WTC11 (cell line): ENCODE measurements around the gene CYB561D2. TPM values are rescaled to one million over a fixed set of nuclear protein-coding genes. Genes with fewer than 3 reads are reported as not detected.

Experiments
- ELF4 ChIP-seq: sonication (generic); formaldehyde crosslinking; IDR thresholded peaks from 2 replicates; pipeline ENCODE4 v1.8.1; 2022; ENCODE audit warnings: low read depth, mild to moderate bottlenecking, moderate library complexity, missing genetic modification reagents
- FOXP1 ChIP-seq: sonication (generic); formaldehyde crosslinking; IDR thresholded peaks from 2 replicates; pipeline ENCODE4 v1.8.0; 2022; ENCODE audit warnings: missing genetic modification reagents, mild to moderate bottlenecking, moderate library complexity, borderline replicate concordance
- GABPB1 ChIP-seq: sonication (generic); formaldehyde crosslinking; IDR thresholded peaks from 2 replicates; pipeline ENCODE4 v1.8.1; 2023; ENCODE audit warnings: mild to moderate bottlenecking, missing genetic modification reagents
- GTF2I ChIP-seq: fragments of 250-450 bp; sonication (Bioruptor Pico); conservative IDR thresholded peaks from 2 replicates; pipeline ENCODE4 v1.4.0; 2021; ENCODE audit warnings: mild to moderate bottlenecking
- HMGA2 ChIP-seq: fragments of 250-450 bp; sonication (Bioruptor Pico); IDR thresholded peaks from 2 replicates; pipeline ENCODE4 v1.4.0; 2021; ENCODE audit warnings: mild to moderate bottlenecking, moderate library complexity
- RELA ChIP-seq: sonication (generic); formaldehyde crosslinking; IDR thresholded peaks from 2 replicates; pipeline ENCODE4 v1.8.1; 2022; ENCODE audit warnings: missing genetic modification reagents, mild to moderate bottlenecking, borderline replicate concordance
- RORB ChIP-seq: fragments of 250-450 bp; sonication (Bioruptor Pico); IDR thresholded peaks from 2 replicates; pipeline ENCODE4 v1.9.0; 2021; ENCODE audit warnings: mild to moderate bottlenecking
- SMAD3 ChIP-seq: sonication (generic); formaldehyde crosslinking; IDR thresholded peaks from 2 replicates; pipeline ENCODE4 v1.8.0; 2022; ENCODE audit warnings: missing genetic modification reagents, mild to moderate bottlenecking, borderline replicate concordance
- SMAD4 ChIP-seq: sonication (generic); formaldehyde crosslinking; IDR thresholded peaks from 2 replicates; pipeline ENCODE4 v1.8.0; 2022; ENCODE audit warnings: mild to moderate bottlenecking, missing genetic modification reagents
- SP1 ChIP-seq: sonication (generic); formaldehyde crosslinking; conservative IDR thresholded peaks from 2 replicates; pipeline ENCODE4 v1.8.1; 2022; ENCODE audit warnings: missing genetic modification reagents
- TEAD1 ChIP-seq: sonication (generic); formaldehyde crosslinking; IDR thresholded peaks from 2 replicates; pipeline ENCODE4 v1.8.0; 2022; ENCODE audit warnings: mild to moderate bottlenecking, missing genetic modification reagents
- ZBTB21 ChIP-seq: sonication (generic); formaldehyde crosslinking; IDR thresholded peaks from 2 replicates; pipeline ENCODE4 v1.8.1; 2023; ENCODE audit warnings: mild to moderate bottlenecking, missing genetic modification reagents, borderline replicate concordance
- total RNA-seq: library from RNA; stranded (reverse); gene quantifications from 3 replicates; pipeline ENCODE4 v1.2.3, GENCODE V29; 2021
- TF ChIP-seq, protein P1 (sequence below): sonication (generic); formaldehyde crosslinking; IDR thresholded peaks from 2 replicates; pipeline ENCODE4 v1.8.0; 2023; ENCODE audit warnings: mild to moderate bottlenecking, missing genetic modification reagents
- TF ChIP-seq, protein P2 (sequence below): sonication (generic); formaldehyde crosslinking; conservative IDR thresholded peaks from 2 replicates; pipeline ENCODE4 v1.8.1; 2023; ENCODE audit warnings: mild to moderate bottlenecking, low read depth, missing genetic modification reagents, moderate library complexity
- TF ChIP-seq, protein P3 (sequence below): sonication (generic); formaldehyde crosslinking; IDR thresholded peaks from 2 replicates; pipeline ENCODE4 v1.8.1; 2023; ENCODE audit warnings: mild to moderate bottlenecking, missing genetic modification reagents, borderline replicate concordance
- TF ChIP-seq, protein P4 (sequence below): sonication (generic); formaldehyde crosslinking; IDR thresholded peaks from 2 replicates; pipeline ENCODE4 v1.8.1; 2023; ENCODE audit warnings: mild to moderate bottlenecking, missing genetic modification reagents, moderate library complexity
- TF ChIP-seq, protein P5 (sequence below): sonication (generic); formaldehyde crosslinking; IDR thresholded peaks from 2 replicates; pipeline ENCODE4 v1.8.1; 2023; ENCODE audit warnings: mild to moderate bottlenecking, moderate library complexity, missing genetic modification reagents
- TF ChIP-seq, protein P6 (sequence below): sonication (generic); formaldehyde crosslinking; IDR thresholded peaks from 2 replicates; pipeline ENCODE4 v1.8.1; 2022; ENCODE audit warnings: low read depth, missing genetic modification reagents, borderline replicate concordance
- TF ChIP-seq, protein P7 (sequence below): sonication (generic); formaldehyde crosslinking; IDR thresholded peaks from 2 replicates; pipeline ENCODE4 v1.8.0; 2022; ENCODE audit warnings: mild to moderate bottlenecking, missing genetic modification reagents
- TF ChIP-seq, protein P8 (sequence below): sonication (generic); formaldehyde crosslinking; IDR thresholded peaks from 2 replicates; pipeline ENCODE4 v1.8.0; 2022; ENCODE audit warnings: mild to moderate bottlenecking, missing genetic modification reagents

Gene CYB561D2
- total RNA-seq, 1 experiment from 2014 or later = 9.8 TPM

DNA sequence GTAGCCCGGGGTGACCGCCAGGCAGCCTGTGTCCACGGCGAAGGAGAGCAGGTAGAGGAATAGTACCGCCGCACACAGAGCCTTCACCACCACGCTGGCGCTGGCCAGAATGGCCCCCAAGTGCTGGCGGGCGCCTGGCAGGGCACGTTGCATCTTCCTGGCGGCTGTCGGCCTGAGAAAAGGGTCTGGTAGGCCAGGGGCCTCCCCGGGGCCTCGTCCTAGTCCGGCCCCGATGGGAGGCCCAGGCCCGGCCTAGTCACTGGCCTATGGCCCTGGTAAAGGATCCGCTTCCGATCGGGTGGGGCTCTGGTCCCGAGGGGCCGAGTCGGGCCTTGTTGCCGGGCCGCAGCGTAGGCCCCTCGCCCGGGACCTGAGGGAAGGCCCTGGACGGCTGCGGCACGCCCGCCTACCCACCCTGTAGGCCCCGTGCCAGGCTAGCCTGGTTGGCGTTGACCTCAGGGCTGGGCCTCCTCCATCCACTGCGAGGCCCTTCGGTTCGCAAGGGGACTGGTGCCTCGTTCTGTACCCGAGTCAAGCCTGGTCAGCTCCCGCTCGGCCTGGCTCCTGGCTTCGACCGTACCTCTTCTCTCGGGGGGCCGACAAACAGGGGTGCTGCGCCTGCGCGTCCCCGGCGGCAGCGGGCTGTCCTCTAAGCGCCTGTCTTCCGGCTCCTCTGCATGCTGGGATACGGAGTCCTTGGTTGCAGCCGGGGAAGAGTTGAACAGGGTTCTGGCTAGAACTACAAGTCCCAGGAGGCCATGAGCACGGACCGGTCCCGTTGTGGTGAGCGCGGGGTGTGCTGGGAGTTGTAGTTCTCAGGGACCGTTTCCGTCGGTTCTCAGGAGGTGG is 8.5 kb downstream of the CYB561D2 start, which contains the start of gene TMEM115 (continued):
- TF ChIP-seq, protein P1, sequence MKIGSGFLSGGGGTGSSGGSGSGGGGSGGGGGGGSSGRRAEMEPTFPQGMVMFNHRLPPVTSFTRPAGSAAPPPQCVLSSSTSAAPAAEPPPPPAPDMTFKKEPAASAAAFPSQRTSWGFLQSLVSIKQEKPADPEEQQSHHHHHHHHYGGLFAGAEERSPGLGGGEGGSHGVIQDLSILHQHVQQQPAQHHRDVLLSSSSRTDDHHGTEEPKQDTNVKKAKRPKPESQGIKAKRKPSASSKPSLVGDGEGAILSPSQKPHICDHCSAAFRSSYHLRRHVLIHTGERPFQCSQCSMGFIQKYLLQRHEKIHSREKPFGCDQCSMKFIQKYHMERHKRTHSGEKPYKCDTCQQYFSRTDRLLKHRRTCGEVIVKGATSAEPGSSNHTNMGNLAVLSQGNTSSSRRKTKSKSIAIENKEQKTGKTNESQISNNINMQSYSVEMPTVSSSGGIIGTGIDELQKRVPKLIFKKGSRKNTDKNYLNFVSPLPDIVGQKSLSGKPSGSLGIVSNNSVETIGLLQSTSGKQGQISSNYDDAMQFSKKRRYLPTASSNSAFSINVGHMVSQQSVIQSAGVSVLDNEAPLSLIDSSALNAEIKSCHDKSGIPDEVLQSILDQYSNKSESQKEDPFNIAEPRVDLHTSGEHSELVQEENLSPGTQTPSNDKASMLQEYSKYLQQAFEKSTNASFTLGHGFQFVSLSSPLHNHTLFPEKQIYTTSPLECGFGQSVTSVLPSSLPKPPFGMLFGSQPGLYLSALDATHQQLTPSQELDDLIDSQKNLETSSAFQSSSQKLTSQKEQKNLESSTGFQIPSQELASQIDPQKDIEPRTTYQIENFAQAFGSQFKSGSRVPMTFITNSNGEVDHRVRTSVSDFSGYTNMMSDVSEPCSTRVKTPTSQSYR (CRISPR knock-in tag) = no peak
- TF ChIP-seq SMAD4 (no peak), ZBTB21 (CRISPR knock-in tag) (0 out of 2 replicates have a peak, but pooled peaks have one; percentile 50), SMAD3 (CRISPR knock-in tag) (peak; percentile 48; the same call in 1 of the 2 replicates), RORB (CRISPR knock-in tag) (no peak), ELF4 (no peak), TEAD1 (peak; percentile 25; the same call in 1 of the 2 replicates), RELA (0 out of 2 replicates have a peak, but pooled peaks have one; percentile 29), GTF2I (CRISPR knock-in tag) (no peak), GABPB1 (CRISPR knock-in tag) (peak; percentile 72), SP1 (CRISPR knock-in tag) (peak; percentile 77; the same call in 1 of the 2 replicates), FOXP1 (CRISPR knock-in tag) (peak; percentile 66; the same call in 1 of the 2 replicates), HMGA2 (CRISPR knock-in tag) (no peak)
- TF ChIP-seq, protein P2, sequence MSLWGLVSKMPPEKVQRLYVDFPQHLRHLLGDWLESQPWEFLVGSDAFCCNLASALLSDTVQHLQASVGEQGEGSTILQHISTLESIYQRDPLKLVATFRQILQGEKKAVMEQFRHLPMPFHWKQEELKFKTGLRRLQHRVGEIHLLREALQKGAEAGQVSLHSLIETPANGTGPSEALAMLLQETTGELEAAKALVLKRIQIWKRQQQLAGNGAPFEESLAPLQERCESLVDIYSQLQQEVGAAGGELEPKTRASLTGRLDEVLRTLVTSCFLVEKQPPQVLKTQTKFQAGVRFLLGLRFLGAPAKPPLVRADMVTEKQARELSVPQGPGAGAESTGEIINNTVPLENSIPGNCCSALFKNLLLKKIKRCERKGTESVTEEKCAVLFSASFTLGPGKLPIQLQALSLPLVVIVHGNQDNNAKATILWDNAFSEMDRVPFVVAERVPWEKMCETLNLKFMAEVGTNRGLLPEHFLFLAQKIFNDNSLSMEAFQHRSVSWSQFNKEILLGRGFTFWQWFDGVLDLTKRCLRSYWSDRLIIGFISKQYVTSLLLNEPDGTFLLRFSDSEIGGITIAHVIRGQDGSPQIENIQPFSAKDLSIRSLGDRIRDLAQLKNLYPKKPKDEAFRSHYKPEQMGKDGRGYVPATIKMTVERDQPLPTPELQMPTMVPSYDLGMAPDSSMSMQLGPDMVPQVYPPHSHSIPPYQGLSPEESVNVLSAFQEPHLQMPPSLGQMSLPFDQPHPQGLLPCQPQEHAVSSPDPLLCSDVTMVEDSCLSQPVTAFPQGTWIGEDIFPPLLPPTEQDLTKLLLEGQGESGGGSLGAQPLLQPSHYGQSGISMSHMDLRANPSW = no peak
- TF ChIP-seq, protein P3, sequence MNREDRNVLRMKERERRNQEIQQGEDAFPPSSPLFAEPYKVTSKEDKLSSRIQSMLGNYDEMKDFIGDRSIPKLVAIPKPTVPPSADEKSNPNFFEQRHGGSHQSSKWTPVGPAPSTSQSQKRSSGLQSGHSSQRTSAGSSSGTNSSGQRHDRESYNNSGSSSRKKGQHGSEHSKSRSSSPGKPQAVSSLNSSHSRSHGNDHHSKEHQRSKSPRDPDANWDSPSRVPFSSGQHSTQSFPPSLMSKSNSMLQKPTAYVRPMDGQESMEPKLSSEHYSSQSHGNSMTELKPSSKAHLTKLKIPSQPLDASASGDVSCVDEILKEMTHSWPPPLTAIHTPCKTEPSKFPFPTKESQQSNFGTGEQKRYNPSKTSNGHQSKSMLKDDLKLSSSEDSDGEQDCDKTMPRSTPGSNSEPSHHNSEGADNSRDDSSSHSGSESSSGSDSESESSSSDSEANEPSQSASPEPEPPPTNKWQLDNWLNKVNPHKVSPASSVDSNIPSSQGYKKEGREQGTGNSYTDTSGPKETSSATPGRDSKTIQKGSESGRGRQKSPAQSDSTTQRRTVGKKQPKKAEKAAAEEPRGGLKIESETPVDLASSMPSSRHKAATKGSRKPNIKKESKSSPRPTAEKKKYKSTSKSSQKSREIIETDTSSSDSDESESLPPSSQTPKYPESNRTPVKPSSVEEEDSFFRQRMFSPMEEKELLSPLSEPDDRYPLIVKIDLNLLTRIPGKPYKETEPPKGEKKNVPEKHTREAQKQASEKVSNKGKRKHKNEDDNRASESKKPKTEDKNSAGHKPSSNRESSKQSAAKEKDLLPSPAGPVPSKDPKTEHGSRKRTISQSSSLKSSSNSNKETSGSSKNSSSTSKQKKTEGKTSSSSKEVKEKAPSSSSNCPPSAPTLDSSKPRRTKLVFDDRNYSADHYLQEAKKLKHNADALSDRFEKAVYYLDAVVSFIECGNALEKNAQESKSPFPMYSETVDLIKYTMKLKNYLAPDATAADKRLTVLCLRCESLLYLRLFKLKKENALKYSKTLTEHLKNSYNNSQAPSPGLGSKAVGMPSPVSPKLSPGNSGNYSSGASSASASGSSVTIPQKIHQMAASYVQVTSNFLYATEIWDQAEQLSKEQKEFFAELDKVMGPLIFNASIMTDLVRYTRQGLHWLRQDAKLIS (CRISPR knock-in tag) = no peak
- TF ChIP-seq, protein P4, sequence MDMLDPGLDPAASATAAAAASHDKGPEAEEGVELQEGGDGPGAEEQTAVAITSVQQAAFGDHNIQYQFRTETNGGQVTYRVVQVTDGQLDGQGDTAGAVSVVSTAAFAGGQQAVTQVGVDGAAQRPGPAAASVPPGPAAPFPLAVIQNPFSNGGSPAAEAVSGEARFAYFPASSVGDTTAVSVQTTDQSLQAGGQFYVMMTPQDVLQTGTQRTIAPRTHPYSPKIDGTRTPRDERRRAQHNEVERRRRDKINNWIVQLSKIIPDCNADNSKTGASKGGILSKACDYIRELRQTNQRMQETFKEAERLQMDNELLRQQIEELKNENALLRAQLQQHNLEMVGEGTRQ (CRISPR knock-in tag) = peak; percentile 61
- TF ChIP-seq, protein P5, sequence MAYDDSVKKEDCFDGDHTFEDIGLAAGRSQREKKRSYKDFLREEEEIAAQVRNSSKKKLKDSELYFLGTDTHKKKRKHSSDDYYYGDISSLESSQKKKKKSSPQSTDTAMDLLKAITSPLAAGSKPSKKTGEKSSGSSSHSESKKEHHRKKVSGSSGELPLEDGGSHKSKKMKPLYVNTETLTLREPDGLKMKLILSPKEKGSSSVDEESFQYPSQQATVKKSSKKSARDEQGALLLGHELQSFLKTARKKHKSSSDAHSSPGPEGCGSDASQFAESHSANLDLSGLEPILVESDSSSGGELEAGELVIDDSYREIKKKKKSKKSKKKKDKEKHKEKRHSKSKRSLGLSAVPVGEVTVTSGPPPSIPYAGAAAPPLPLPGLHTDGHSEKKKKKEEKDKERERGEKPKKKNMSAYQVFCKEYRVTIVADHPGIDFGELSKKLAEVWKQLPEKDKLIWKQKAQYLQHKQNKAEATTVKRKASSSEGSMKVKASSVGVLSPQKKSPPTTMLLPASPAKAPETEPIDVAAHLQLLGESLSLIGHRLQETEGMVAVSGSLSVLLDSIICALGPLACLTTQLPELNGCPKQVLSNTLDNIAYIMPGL (CRISPR knock-in tag) = 0 out of 2 replicates have a peak, but pooled peaks have one; percentile 47
- TF ChIP-seq, protein P6, sequence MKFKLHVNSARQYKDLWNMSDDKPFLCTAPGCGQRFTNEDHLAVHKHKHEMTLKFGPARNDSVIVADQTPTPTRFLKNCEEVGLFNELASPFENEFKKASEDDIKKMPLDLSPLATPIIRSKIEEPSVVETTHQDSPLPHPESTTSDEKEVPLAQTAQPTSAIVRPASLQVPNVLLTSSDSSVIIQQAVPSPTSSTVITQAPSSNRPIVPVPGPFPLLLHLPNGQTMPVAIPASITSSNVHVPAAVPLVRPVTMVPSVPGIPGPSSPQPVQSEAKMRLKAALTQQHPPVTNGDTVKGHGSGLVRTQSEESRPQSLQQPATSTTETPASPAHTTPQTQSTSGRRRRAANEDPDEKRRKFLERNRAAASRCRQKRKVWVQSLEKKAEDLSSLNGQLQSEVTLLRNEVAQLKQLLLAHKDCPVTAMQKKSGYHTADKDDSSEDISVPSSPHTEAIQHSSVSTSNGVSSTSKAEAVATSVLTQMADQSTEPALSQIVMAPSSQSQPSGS = no peak
- TF ChIP-seq, protein P7, sequence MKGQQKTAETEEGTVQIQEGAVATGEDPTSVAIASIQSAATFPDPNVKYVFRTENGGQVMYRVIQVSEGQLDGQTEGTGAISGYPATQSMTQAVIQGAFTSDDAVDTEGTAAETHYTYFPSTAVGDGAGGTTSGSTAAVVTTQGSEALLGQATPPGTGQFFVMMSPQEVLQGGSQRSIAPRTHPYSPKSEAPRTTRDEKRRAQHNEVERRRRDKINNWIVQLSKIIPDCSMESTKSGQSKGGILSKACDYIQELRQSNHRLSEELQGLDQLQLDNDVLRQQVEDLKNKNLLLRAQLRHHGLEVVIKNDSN = peak; percentile 12; the same call in 1 of the 2 replicates
- TF ChIP-seq, protein P8, sequence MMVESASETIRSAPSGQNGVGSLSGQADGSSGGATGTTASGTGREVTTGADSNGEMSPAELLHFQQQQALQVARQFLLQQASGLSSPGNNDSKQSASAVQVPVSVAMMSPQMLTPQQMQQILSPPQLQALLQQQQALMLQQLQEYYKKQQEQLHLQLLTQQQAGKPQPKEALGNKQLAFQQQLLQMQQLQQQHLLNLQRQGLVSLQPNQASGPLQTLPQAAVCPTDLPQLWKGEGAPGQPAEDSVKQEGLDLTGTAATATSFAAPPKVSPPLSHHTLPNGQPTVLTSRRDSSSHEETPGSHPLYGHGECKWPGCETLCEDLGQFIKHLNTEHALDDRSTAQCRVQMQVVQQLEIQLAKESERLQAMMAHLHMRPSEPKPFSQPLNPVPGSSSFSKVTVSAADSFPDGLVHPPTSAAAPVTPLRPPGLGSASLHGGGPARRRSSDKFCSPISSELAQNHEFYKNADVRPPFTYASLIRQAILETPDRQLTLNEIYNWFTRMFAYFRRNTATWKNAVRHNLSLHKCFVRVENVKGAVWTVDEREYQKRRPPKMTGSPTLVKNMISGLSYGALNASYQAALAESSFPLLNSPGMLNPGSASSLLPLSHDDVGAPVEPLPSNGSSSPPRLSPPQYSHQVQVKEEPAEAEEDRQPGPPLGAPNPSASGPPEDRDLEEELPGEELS (CRISPR knock-in tag) = 0 out of 2 replicates have a peak, but pooled peaks have one; percentile 52
